ENCODE measurements around the gene NHERF2. TPM values are rescaled to one million over a fixed set of nuclear protein-coding genes. Genes with fewer than 3 reads are reported as not detected.

Gene NHERF2
- total and polyA plus RNA-seq, 9 of the 15 experiments (the other 6 are each of a cell fraction or from before 2014, with no cell fraction given), result 0.15 to 42.0 (median 12.5) TPM

GRCh38 chr16:1992704-1993317 is 33.9 kb upstream of the NHERF2 start (continued):
- no peak for TF ChIP-seq ZEB2 (IDR thresholded peaks at IDR 0.05)
- no peak for TF ChIP-seq MXD1 (CRISPR knock-in tag; IDR thresholded peaks at IDR 0.05; ENCODE audit: borderline replicate concordance, poor library complexity, severe bottlenecking)
- peak; percentile 20; the same call in 1 of the 2 replicates for TF ChIP-seq ZNF395 (CRISPR knock-in tag; IDR thresholded peaks at IDR 0.05)
- no peak for TF ChIP-seq ELF1 (tag; IDR thresholded peaks at IDR 0.05)
- TF ChIP-seq ZNF263 (CRISPR knock-in tag; IDR thresholded peaks at IDR 0.05; ENCODE audit: borderline replicate concordance), result 0 out of 2 replicates have a peak, but pooled peaks have one; percentile 1
- TF ChIP-seq NR4A1 (CRISPR knock-in tag; IDR thresholded peaks at IDR 0.05), result no peak
- no peak for TF ChIP-seq NR4A1 (tag; IDR thresholded peaks at IDR 0.05)
- TF ChIP-seq, protein P1, sequence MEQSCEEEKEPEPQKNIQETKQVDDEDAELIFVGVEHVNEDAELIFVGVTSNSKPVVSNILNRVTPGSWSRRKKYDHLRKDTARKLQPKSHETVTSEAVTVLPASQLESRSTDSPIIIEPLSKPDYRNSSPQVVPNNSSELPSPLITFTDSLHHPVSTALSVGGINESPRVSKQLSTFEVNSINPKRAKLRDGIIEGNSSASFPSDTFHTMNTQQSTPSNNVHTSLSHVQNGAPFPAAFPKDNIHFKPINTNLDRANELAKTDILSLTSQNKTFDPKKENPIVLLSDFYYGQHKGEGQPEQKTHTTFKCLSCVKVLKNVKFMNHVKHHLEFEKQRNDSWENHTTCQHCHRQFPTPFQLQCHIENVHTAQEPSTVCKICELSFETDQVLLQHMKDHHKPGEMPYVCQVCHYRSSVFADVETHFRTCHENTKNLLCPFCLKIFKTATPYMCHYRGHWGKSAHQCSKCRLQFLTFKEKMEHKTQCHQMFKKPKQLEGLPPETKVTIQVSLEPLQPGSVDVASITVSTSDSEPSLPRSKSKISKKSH (CRISPR knock-in tag; IDR thresholded peaks at IDR 0.05), result no peak
- no peak for TF ChIP-seq MTF1 (CRISPR knock-in tag; IDR thresholded peaks at IDR 0.05; ENCODE audit: borderline replicate concordance)
- no peak for TF ChIP-seq THAP7 (CRISPR knock-in tag; IDR thresholded peaks at IDR 0.05)
- TF ChIP-seq ZNF609 (CRISPR knock-in tag; IDR thresholded peaks at IDR 0.05; ENCODE audit: borderline replicate concordance), result no peak
- TF ChIP-seq ZBTB8A (IDR thresholded peaks at IDR 0.05; ENCODE audit: partially characterized antibody), result no peak
- no peak for TF ChIP-seq BRCA1 (IDR thresholded peaks at IDR 0.05)
- TF ChIP-seq BRCA1 (CRISPR knock-in tag; IDR thresholded peaks at IDR 0.05), result no peak
- TF ChIP-seq CTBP1 (IDR thresholded peaks at IDR 0.05; ENCODE audit: borderline replicate concordance), result 0 out of 2 replicates have a peak, but pooled peaks have one; percentile 65

Measured in K562 (cell line).